Retinal pigment epithelial cell (primary cell): ENCODE results near the gene LRTM2.

ENCODE experiments used
- DNase-seq: peaks from one replicate; pipeline ENCODE4 v3.0.0-alpha.2; 2010; ENCODE audit warnings: low read depth
- H3K4me3 ChIP-seq: 2 replicates; pipeline ENCODE4 v1.5.1; 2011; ENCODE audit warnings: mild to moderate bottlenecking, low read length, control low read depth, moderate library complexity
- TF ChIP-seq, protein P1 (sequence below): conservative IDR thresholded peaks from 2 replicates; pipeline ENCODE4 v1.5.1; 2011; ENCODE audit warnings: low read depth, low read length, control low read depth, inconsistent platforms

The LRTM2 gene

DNA sequence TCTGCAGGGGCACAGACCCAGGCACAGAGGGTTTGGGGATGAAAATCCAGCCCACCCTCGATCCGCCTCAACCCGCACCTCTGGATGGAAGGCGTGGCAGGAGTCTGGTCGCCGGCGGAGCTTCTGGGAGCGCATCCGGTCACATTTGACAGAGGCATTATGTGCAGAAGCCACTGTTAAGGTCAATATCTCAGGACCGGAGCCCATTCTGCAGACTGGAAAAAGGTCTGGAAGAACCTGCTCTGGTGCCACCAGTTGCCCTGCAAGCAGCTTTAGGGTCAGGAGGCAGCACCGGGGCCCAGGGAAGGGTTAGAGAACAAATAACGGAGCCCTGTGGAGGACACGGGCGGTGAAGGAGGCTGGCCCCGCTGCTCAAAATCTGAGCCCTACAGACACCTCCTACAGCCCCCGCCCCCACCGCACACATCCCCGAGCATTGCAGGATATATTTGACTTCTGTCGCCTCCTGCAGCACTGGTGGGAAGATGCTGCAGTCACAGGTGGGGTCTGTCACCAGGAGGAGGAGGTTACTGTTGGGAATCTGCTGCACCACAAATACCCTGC, 25.1 kb upstream of the LRTM2 start:
- no peak overlapping the region for H3K4me3 ChIP-seq
- TF ChIP-seq, protein P1, sequence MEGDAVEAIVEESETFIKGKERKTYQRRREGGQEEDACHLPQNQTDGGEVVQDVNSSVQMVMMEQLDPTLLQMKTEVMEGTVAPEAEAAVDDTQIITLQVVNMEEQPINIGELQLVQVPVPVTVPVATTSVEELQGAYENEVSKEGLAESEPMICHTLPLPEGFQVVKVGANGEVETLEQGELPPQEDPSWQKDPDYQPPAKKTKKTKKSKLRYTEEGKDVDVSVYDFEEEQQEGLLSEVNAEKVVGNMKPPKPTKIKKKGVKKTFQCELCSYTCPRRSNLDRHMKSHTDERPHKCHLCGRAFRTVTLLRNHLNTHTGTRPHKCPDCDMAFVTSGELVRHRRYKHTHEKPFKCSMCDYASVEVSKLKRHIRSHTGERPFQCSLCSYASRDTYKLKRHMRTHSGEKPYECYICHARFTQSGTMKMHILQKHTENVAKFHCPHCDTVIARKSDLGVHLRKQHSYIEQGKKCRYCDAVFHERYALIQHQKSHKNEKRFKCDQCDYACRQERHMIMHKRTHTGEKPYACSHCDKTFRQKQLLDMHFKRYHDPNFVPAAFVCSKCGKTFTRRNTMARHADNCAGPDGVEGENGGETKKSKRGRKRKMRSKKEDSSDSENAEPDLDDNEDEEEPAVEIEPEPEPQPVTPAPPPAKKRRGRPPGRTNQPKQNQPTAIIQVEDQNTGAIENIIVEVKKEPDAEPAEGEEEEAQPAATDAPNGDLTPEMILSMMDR, result no peak
- no peak for DNase-seq

DNA sequence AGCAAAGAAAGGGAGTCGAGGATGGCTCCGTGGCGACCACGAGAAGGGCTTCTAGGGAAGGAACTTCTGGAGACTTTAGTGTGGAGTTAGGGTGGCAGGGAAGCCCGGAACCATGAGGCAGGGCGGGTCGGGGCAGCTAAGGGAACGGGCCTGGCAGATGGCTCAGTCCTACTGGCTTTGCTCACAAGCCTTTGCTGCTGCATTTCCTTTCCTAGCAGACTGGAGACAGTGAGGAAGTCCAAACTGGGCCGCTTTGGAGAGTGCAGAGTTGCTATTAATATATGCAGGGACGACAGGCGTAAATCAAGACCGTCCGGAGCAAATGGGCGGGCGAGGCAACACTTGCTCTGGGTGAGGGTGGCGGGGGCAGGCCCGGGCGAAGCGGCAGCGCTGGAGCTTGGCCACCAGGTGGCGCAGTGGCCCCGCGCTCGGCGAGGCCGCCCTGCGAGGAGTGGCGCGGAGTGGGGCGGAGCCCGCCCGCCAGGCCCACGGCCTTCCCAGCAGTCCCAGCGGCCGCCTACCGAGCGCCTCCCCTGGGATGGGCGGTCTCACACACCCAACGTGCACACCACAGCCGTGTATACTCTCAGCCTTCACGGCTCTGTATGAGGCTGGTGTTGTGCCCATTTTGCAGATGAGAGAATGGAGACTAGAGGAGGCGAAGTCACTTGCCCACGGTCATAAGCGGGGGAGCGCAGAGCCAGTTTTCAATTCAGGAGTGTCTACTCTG, 24.4 kb upstream of the LRTM2 start:
- DNase-seq, result peak; percentile 43
- TF ChIP-seq, protein P1, result peak; percentile 73
- H3K4me3 ChIP-seq, result peak overlapping the region; percentile 38

DNA sequence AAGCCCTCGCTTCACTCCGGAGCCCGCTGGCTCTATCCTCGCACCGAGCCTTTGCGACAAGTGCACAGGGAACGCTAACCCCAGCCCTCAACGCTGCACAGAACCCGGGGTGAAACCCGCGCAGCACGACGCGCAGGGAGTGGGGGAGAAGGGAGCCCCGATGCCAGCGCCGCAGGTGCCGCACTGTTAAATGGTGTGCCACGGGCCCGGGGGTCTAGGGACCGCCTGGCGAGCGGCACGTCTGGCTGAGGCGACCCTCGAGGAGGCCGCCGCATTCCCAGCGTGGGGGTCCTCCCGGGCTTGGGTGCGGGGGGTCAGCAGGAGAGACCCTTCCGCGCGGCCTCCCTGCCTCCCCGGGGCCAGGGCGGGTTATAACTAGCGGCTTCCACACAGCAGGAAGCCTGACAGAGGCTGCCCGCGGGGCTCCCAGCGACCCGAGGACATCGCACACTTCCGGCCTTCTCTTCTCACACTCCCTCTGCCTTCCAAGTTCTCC, 23.8 kb upstream of the LRTM2 start:
- DNase-seq, result no peak
- TF ChIP-seq, protein P1, result no peak
- H3K4me3 ChIP-seq, result peak overlapping the region; percentile 38

DNA sequence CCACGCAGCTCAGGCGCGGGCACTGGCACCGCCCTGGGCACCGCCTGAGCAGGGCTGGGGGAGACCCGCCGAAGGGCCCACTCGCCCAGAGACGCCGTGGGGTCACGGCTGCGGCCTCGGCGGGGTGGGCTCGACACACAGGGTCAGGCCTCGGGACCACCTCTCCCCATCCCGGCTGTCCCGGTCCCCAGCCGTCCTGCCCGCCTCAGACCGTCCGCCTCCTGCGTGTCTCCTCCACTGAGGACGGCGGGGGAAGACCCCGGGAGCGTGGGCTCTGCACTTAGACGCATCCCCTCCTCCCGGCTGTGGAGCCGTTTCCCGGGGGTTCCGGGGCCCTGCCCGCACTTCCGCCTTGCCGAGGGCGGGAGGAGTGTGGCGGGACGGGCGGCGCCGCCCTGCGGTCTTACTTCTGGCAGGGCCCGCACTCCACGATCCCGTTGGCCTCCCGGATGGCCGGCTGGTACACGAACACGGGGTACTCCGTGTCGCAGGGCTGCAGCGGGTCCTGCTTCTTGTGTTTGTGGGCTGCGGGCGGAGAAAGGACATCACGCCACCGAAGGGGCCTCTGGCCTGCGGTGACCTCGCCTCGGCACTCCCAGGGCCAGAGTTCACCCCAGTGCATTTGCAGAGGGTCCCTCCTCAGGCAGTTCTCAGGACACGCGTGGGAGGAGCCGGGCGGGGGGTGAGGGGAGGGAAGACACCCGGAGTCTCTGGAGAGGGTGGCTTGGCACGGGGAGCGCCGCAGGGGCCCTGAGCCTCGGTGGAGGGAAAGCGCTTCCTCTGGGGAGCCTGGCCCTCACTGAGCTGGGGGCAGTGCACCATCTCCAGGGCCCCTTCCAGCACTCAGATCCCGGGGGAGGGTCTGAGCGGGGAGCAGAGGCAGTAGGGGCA, 23.1 kb upstream of the LRTM2 start:
- TF ChIP-seq, protein P1, result no peak
- H3K4me3 ChIP-seq, result peak overlapping the region; percentile 38
- DNase-seq, result no peak

DNA sequence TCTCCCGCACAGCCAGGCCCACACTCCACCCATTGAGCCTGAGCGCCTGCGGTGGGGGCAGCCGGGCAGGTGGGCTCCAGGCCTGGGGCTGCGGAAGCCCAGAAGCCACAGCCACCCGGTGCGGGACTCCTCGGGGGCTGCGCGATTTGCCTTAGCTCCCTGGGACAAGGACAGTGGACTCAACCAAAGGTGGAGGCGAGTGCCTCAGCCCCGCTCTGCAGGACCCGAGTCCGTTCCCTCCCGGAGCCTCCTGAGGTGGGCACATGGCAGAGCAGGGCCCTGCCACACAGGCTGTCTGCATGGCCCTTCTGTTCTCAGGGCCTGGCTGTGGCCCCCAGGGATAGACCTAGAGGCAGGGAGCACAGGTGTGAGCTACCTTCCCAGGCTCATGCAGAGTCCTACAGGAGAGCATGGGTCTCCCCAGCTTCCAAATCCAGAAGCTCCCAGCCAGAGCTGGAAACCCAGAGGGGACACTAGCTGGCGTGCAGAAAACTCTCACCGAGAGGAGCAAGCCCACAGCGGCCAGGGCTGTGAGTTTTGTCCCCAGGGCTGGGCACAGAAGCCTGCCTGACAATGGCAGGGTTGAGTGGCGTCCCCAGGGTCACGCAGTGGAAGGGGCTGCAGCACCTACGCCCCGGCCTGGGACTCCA, 22.2 kb upstream of the LRTM2 start:
- TF ChIP-seq, protein P1, result no peak
- H3K4me3 ChIP-seq, result no peak overlapping the region
- DNase-seq, result no peak

DNA sequence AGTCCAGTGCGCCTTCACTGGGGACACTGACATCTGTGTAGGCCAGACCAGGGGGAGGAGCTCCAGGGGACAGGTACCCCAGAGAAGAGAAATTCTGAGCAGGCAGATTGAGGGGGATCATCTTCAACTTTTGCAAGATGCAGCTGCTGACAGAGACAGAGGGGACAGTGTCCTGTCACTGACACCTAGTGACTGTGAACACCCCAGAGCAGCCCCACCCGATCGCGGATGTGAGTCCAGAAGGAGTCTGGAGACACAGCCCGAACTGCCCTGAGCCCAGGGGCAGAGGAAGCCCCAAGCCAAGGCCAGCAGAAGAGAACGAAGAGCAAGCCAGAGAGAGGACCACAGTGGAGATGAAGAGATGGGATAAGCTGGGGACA, 21.7 kb upstream of the LRTM2 start:
- TF ChIP-seq, protein P1, result no peak
- no peak for DNase-seq
- H3K4me3 ChIP-seq, result no peak overlapping the region
